K562 (cell line): ENCODE measurements around the gene PSMA4.

Experiments used
- ATF3 ChIP-seq, 2 experiments: fragments of 450-650 bp in 1 of 2; sonication (generic) in 1 of 2; formaldehyde crosslinking in 1 of 2; IDR thresholded peaks in 1 of 2; conservative IDR thresholded peaks in 1 of 2; 2 replicates each; pipeline versions ENCODE4 v1.6.1 to v1.8.1; 2016 to 2023; ENCODE audit warnings: mild to moderate bottlenecking in 2 of 2, moderate library complexity in 2 of 2, inconsistent platforms in 1 of 2, missing genetic modification reagents in 1 of 2
- POLR2AphosphoS5 ChIP-seq: IDR thresholded peaks from 2 replicates; pipeline ENCODE4 v1.6.1; 2011; ENCODE audit warnings: mild to moderate bottlenecking, low read depth, low read length, moderate library complexity; ENCODE audit not compliant: control insufficient read depth, insufficient read depth

GRCh38 chr15:78573416-78573815 lies 33.2 kb downstream of the PSMA4 start:
- TF ChIP-seq POLR2AphosphoS5 (no peak), ATF3 (IDR thresholded peaks at IDR 0.05) (no peak), ATF3 (CRISPR knock-in tag; conservative IDR thresholded peaks at IDR 0.05) (no peak)
